ENCODE measurements around the gene RGPD6. TPM values are rescaled to one million over a fixed set of nuclear protein-coding genes. Genes with fewer than 3 reads are reported as not detected.

The RGPD6 gene
- total RNA-seq, 1 donor, result 103 TPM

Other genes with a start within 250 kb of the RGPD6 start
- gene LIMS4, start 104.4 kb downstream of the RGPD6 start, total RNA-seq, result 0.10 TPM
- 6.0 TPM for gene BUB1, start 100.8 kb upstream of the RGPD6 start, total RNA-seq
- 0.10 TPM for gene ACOXL, start 155.4 kb upstream of the RGPD6 start, total RNA-seq